GM18867 (cell line): ENCODE measurements around the gene KEAP1.

Experiments
- ATAC-seq: cut with Tn5 transposase; IDR thresholded peaks from one replicate; pipeline ENCODE4 v1.9.1; 2021; ENCODE audit warnings: mild to moderate bottlenecking, moderate library complexity; ENCODE audit not compliant: unreplicated experiment

Gene KEAP1

DNA sequence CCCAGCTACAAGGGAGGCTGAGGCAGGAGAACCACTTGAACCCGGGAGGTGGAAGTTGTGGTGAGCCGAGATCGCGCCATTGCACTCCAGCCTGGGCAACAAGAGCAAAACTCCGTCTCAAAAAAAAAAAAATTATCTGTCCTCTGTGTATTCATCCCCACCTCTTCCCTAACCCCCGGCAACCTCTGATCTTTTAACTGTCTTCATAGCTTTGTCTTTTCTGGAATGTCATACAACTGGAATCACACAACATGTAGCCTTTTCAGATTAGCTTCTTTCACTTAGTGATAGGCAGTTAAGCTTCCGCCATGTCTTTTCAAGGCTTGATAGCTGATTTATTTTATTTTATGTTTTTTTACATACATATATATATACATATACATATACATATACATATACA is 22.5 kb upstream of the KEAP1 start:
- ATAC-seq: no peak

DNA sequence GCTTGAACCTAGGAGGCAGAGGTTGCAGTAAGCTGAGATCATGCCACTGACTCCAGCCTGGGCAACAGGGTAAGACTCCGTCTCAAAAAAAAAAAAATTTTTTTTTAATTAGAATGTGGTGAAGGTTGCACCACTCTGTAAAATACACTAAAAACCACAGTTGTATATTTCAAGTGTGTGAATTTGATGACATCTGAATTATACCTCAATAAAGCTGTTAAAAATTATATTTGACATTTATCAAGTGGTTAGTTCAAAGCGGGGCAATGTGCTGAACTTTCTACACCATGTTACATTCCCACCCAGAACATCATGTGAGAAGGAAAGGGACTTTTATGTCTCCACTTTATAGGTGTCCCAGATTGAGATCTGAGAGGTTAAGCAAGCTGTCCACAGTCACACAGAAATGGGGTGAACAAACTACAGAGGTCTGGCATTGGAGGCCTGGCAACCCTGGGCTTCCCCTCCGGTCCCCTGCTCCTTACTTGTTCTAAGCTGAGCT is 20.0 kb upstream of the KEAP1 start:
- ATAC-seq: no peak

DNA sequence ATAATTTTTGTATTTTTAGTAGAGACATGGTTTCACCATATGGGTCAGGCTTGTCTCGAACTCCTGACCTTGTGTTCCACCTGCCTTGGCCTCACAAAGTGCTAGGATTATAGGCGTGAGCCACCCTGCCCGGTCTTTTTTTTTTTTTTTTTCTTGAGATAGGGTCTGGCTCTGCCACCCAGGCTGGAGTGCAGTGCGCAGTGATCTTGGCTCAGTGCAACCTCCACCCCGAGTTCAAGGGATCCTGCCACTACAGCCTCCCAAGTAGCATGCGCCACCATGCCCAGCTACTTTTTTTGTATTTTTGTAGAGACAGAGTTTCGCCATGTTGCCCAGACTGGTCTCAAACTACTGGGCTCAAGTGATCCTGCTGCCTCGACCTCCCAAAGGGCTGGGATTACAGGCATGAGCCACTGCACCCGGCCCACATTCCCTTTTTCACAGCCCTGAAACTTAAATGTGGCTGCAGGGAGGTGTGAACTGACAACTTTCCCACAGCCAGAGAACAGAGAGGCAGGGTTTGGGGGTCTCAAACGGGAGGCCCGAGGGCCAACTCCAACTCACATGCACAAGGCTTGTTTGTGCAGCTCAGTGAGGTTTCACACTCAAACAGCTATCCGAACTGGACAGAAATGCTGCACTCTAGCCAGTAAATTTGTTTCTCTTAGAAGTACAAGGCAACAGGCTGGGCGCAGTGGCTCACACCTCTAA is 18.5 kb upstream of the KEAP1 start:
- ATAC-seq: no peak

DNA sequence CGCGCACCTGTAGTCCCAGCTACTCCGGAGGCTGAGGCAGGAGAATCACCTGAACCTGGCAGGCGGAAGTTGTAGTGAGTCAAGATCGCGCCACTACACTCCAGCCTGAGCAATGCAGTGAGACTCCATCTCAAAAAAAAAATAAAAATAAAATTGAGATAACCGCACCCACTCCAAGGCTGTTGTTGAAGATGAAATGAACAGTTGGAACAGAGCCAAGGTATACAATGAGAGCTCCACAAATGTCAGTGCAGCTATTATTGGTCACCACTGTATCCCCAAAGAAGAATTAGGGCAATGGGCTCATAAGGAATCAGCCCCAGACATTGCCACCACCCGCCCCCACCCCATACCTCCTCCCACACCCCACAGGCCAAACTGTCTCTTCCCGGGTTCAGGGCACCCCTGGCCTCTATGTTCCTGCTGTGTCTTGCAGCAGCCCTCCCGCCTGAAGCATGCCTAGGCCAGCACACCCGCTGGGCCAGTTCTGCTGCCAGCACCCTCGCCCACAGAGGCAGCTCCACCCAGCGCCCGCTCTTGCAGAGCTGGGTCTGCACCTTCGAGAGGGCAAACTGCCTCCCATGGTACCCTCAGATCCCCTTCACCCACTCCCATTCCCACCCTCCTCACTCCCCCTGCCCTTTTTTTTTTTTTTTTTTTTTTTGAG is 17.6 kb upstream of the KEAP1 start:
- ATAC-seq: no peak

DNA sequence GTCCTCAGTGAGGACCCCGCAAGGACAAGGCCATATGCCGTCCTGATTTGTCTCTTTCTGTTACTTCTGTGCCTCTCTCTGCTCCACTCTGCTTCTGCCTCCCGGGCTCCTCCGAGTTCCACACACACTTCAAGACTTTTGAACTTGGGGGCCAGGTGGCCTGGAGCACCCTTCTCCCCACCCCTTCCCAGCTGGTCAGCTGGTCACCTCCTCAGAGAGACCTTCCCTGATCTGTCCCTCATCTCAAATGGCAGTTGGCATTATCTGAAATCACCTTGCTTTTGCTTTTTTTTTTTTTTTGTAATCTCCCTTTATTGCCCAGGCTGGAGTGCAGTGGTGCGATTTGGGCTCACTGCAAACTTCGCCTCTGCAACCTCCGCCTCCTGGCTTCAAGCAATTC is 16.3 kb upstream of the KEAP1 start:
- ATAC-seq: no peak

DNA sequence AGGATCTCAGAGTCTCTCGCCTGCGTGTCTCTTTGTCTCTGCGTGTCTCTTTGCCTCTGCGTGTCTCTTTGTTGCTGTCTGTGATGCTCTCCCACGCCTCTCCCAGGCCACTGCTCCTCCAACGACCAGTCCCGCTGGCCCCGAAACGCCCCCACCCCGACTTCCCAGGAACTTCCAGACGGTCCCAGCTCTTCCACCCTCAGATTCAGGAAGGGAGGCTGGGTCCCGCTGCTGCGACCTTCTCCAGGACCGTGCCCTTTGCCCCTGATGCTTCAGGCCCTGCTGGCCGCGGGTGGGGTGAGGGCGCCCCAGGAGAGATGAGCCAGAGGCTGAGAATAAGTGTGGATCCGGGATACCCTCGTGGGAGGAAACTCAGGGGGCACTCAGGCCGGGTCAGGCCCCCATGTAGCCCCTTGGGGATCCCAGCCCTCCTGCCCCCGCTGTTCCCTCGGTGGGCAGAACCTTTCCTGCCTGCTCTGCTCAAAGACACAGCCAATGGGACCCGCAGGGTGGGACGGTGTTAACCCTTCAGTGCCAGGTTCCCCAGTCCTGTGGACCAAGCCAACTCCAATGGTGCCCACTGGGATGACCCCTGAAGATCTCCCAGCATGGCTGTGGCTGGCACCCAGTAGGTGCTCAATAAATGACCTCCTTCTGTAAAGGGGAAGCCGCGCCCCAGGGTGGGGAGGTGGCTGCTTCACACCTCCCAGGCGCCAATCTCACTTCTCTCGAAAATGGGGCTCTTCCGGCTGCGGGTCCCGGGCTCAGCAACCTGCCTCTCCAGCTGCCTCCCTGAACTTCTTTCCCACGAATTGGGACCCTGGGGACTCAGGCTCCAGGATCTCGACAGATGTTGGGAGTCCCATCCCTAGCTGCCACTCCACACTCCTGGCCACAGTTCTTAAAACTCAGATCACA is 15.5 kb upstream of the KEAP1 start:
- no peak for ATAC-seq

DNA sequence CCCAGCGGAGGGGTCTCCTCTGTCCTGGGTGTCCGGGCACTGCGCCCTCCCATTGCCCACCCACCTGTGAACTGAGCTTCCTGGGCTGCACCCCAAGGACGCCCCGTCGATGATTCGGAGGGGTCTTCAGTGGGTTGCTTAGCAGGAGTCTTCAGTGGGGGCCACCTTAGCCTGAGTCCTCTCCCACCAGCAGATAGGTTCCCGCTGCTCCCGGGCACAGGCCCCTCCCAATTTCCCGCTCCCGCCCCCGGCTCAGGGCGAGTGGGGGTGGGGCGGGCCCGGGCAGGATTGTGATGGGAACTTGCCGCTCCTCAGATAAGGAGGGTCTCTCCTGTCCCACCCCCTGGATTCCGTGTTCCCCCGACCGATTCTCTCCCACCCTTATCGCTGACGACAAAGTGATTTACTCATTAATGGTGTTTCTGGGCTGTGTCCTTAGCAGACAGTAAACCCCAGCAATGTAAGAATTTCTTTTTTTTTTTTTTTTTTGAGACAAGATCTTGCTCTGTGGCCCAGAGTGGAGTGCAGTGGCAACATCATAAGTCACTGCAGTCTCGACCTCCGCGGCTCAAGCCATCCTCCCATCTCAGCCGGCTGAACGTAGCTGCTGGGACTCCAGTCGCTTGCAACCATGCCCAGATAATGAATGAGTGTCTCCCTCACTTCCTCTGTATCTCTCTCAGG is 14.7 kb upstream of the KEAP1 start:
- ATAC-seq: no peak

DNA sequence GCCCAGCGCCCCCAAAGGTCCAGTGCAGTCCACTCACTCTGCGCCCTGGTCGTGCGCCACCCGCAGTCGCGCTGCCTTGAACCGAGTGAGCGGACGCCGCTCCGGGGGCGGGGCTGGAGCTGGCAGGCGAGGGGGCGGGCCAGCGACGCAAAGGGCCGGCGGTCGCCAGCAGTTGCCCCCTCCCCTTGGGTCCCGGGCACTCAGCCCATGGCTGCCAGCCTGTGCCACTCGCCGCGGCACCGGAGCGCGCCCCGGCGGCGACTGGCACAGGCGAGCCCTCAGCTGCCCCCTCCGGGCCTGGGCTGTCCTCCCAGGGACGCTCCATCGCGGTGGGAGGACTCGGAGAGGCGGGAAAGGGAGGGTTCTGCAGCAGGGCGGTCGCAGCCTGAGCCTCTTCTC is 14.2 kb upstream of the KEAP1 start, which contains the start of gene S1PR5:
Gene S1PR5 (minus strand): TSS at position 87 of the 399 bp plus-strand sequence. CDS start 2,436 bp downstream, outside the sequence.
- no peak for ATAC-seq

DNA sequence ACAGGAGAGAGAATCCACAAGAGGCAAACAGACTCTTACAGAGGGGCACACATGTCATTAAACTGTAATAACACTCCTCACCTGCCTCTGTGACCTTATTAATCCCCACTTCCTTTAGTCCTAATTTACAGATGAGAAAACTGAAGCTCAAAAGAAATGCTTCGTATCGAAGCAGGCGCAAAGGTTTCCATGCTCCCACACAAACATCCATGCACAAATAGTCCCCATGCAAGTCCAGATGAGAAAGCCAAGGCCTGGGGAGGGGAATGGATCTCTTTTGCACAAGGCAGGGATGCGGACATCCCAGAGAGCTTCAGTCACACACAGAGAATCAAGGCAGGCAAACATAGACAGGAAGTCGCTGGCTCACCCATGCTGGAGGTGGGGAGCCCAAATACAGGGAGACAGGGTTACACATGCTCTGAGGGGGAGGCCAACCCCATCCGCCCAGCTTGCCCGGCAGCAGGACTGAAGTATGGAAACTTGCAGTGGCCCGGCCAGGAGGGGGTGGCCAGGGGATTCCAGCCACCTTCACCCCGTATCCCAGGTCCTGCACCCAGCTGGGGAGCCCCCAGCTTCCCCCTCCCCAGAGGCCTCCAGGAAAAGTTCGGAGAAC is 13.6 kb upstream of the KEAP1 start:
- ATAC-seq: no peak

DNA sequence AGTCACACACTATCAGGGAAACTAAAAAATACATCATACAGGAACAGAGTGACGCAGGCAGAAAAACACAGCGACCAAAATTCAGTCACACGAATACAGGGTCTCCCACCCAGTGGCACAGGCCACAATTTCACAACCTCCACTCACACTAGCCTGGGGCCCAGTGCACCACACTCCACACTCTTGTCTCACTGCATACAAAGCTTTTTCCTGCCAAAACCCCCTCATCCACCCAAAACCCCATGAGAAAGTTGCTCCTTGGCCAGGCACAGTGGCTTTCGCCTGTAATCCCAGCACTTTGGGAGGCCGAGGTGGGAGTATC is 12.9 kb upstream of the KEAP1 start:
- ATAC-seq: no peak

DNA sequence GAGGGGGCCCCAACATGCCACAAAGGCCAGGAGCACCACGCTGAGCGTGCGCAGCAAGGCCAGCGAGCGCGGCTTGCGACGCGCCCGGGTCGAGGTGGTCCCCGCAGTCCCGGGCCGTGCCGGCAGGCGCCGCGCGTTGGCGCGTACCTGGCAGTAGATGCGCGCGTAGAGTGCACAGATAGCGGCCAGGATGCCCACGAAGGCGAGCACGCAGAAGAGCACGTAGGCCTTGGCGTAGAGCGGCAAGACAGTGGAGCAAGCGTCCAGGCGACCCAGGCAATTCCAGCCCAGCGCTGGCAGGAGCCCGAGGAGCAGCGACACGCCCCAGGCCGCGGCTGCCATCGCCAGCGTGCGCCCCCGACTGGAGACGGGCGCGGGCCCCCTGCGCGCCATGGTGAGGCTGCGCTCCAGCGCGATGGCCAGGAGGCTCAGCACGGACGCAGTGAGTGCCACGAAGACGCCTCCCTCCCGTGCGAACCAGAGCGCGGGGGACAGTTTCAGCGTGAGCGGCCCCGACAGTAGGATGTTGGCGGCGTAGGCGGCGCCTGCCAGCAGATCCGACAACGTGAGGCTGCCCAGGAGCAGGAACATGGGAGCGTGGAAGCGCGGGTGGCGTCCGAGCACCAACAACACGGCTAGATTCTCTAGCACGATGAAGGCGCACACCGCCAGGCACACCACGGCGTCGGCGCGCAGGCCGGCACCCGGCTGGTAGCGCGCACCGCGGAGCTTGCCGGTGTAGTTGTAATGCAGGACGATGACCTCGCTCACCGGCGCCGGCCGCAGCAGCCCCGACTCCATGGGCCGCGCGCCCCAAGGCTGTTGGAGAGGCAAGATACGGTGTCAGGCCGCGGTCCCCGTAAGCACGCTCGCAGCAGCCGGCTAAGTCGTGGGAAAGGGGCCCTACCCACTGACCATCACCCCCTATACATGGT is 11.3 kb upstream of the KEAP1 start:
- ATAC-seq: no peak

DNA sequence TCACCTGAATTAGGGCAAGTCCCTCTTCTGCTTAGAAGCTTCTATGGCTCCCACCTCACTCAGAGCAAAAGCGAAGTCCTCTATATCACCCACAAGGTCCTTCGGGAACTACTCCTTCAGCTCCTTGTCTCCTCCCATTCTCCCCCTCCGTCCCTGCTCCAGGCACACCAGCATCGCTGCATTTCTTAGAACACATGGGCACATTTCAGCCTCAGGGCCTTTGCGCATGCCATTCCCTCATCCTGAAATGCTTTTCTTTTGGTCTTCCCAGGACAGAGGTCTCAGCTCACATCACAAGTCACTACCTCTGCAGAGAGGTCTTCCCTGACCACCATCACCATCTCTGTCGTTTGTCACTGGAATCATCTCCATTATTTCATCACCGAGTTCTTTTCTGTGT is 10.1 kb upstream of the KEAP1 start:
- ATAC-seq: no peak

DNA sequence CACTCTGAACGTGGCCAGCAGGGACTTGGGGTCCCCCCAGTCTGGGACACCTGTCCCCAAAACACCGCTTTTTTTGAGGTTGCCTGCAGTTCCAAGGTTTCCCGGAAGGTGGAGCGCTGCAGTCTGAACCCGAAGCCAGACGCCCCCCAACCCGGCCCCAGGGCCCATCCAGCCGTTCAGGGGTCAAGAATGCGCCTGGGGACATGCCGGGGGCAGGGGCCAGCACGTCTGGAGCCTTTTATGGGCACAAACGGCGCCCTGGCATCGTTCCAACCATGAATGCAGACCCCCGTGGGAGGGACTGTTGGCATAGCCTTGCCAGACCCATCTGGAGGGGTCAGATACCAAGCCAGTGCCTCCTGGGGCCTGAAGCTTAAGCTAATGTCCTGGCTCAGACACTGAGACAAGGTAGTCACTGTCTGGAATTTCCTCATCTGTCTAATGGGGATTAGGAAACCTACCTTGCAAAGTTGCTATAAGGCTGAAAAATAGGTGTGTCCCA is 7.2 kb upstream of the KEAP1 start:
- ATAC-seq: no peak

DNA sequence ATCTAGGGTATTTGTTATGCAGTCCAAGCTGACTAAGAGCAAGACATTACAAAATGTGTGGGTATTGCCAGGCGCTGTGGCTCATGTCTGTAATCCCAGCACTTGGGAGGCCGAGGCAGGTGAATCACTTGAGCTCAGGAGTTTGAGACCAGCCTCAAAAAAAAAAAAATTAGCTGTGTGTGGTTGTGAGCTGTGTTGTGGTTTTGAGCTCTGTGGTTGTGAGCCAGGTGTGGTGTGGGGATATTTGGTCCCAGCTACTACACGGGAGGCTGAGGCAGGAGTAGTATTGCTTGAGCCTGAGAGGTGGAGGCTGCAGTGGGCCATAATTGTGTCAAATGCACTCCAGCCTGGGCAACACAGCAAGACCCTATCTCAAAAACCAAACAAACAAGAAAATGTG is 5.6 kb upstream of the KEAP1 start:
- ATAC-seq: no peak

DNA sequence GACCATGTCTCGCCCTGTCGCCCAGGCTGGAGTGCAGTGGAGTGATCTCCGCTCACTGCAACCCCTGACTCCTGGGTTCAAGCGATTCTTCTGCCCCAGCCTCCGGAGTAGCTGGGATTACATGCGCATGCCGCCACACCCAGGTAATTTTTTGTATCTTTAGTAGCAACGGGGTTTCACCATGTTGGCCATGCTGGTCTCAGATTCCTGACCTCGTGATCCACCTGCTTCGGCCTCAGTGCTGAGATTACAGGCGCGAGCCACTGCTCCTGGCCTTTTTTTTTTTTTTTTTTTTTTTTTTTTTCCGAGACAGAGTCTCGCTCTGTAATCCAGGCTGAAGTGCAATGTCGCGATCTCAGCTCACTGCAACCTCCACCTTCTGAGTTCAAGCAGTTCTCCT is 4.9 kb upstream of the KEAP1 start:
- ATAC-seq: no peak

DNA sequence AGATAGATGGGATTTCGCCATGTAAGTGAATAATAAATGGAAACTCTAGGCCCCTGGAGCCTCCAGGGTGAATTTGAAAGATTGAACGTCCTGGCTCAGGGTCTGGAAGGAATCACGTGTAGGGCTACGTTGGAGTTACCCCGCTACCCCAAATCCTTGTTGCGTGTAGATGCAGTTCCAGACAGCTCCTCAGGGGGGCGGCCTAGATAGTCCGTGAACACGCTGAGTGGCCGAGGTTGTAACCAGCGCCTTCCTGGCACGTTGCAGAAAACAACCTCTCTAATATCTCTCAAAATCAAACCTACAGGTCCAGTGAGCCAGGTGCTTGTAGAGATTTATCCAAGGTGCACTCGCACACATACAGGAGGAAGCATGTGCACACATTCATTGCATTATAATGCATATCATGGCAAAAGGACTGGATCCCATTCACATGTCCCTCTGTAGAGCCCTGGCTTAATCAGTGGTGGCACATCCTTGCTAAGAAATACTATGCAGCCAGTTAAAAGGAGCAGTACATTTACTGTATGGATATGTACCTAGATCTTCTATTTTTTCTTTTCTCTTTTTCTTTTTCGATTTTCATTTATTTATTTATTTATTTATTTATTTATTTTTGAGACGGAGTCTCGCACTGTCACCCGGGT is 2.5 kb upstream of the KEAP1 start:
- ATAC-seq: no peak

DNA sequence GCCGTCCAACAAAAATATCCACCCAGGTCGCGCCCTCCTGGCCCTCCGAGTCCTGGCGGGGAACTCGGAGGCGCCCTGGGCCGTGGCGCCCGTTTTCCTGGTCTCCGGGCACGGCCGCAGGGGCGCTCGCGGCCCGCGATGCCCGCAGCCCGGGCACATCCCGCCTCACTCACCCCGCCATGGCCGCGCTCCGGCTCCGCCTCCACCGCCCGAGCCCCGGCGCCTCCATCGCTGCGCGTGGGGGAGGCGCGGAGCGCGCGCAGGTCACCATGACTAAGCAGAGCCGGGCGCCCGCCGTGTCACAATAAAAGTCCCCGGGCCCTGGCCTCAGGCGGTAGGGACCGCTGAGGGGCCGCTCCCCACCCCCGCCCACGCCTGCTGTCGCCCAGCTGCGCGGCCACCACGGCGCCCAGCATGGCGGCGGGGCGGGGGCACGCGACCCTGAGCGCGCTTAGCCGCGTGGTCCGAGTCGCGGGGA is 593 bp downstream of the KEAP1 start:
- peak; percentile 76 for ATAC-seq

DNA sequence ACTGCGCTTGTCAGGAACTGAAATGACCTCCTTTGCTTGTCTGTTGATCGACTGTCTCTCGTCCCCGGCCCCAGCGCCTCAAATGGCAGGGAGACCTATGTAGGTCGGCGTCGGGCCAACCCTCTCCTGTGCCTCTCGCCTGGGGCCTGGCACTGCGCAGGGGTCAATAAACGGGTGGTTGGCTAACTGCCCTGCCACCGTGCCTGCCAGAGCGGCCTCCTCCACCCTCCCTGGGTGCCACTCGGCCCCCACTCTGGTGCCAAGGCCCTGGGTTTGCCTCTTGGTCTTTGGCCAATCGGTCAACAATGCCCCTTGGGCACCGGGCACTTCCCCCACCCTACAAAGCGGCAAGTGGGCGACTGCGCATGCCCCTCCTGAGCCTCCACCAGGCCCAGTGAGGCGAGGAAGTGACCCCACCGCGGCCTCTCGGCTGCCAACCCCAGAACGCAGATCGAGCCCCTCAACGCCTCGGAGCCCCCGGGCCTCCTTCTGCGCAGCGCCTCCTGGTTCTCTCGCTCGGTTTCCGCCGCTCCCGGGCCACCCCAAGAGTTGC is 1.1 kb downstream of the KEAP1 start:
- ATAC-seq: peak; percentile 37
